Right lobe of liver (tissue), 4 donors: ENCODE data around the gene SLC7A5.

ENCODE experiments used
- POLR2A ChIP-seq: fragments of 450-650 bp; IDR thresholded peaks from one replicate; pipeline ENCODE4 v1.6.1; 2017; ENCODE audit warnings: antibody characterized with exemption, mild to moderate bottlenecking
- TF ChIP-seq, protein P1 (sequence below), 4 donors: fragments of 200-600 bp in 3 of 4; fragments of 450-650 bp in 1 of 4; IDR thresholded peaks; one replicate each; pipeline versions ENCODE4 v1.5.1 to v1.8.0; 2016 to 2022; ENCODE audit warnings: antibody characterized with exemption in 4 of 4, mild to moderate bottlenecking in 2 of 4
- donor health status: DM: no; HTN: no; CAD: no.
- donor health status: DM: no; HTN: no; CAD: no.
- donor health status: DM: no; HTN: yes; CAD: no.

DNA sequence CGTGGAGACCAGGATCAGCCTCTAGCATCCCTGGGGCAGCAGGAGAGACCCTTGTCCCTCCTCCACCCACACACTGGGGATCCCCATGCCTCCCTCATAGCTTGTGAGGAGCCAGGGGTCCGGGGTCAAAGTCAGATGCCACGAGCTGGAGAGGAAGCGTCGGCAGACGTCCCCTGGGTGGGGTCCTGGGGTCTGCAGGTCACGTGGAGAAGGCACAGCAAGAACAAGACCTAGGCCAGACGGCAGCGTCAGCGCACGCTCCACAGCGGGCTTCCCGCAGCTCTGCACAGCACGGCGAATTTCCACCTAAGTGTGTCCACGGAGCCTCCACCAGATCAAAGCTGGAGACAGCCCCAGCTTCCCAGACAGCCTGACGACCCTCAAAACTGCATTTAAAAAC lies 49.3 kb downstream of the SLC7A5 start:
- TF ChIP-seq, protein P1, sequence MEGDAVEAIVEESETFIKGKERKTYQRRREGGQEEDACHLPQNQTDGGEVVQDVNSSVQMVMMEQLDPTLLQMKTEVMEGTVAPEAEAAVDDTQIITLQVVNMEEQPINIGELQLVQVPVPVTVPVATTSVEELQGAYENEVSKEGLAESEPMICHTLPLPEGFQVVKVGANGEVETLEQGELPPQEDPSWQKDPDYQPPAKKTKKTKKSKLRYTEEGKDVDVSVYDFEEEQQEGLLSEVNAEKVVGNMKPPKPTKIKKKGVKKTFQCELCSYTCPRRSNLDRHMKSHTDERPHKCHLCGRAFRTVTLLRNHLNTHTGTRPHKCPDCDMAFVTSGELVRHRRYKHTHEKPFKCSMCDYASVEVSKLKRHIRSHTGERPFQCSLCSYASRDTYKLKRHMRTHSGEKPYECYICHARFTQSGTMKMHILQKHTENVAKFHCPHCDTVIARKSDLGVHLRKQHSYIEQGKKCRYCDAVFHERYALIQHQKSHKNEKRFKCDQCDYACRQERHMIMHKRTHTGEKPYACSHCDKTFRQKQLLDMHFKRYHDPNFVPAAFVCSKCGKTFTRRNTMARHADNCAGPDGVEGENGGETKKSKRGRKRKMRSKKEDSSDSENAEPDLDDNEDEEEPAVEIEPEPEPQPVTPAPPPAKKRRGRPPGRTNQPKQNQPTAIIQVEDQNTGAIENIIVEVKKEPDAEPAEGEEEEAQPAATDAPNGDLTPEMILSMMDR (IDR thresholded peaks at IDR 0.05): no peak
- TF ChIP-seq POLR2A: no peak
